Smooth muscle cell (in vitro differentiated cells): Measurements from ENCODE around the gene PRKAG2. TPM values are rescaled to one million over a fixed set of nuclear protein-coding genes. Genes with fewer than 3 reads are reported as not detected.

Source experiments
- DNase-seq: peaks from one replicate; lab custom pipeline; 2025; ENCODE audit not compliant: unreplicated experiment; lab: John Stamatoyannopoulos, UW
- H2AFZ ChIP-seq: fragments of 200-600 bp; sonication (generic); 2 replicates; pipeline ENCODE4 v1.6.0; 2016; ENCODE audit warnings: antibody characterized with exemption, low read depth, mild to moderate bottlenecking
- H3F3A ChIP-seq: fragments of 200-600 bp; sonication (generic); 2 replicates; pipeline ENCODE4 v1.6.0; 2017; ENCODE audit warnings: antibody characterized with exemption, low read depth
- H3K27ac ChIP-seq: fragments of 200-600 bp; sonication (generic); 2 replicates; pipeline ENCODE4 v1.5.1; 2016; ENCODE audit warnings: low read depth, mild to moderate bottlenecking
- H3K27me3 ChIP-seq: fragments of 200-600 bp; sonication (generic); 2 replicates; pipeline ENCODE4 v1.6.1; 2016; ENCODE audit warnings: low read depth, mild to moderate bottlenecking
- H3K36me3 ChIP-seq: fragments of 200-600 bp; sonication (generic); 2 replicates; pipeline ENCODE4 v1.5.1; 2016; ENCODE audit warnings: low read depth
- H3K4me1 ChIP-seq: fragments of 200-600 bp; sonication (generic); 2 replicates; pipeline ENCODE4 v1.5.1; 2016; ENCODE audit warnings: low read depth
- H3K4me2 ChIP-seq: fragments of 200-600 bp; sonication (generic); 2 replicates; pipeline ENCODE4 v1.6.0; 2016; ENCODE audit warnings: mild to moderate bottlenecking
- H3K4me3 ChIP-seq: fragments of 200-600 bp; sonication (generic); 2 replicates; pipeline ENCODE4 v1.5.1; 2016; ENCODE audit warnings: mild to moderate bottlenecking
- H3K79me2 ChIP-seq: fragments of 200-600 bp; sonication (generic); 2 replicates; pipeline ENCODE4 v1.6.0; 2016; ENCODE audit warnings: low read depth, mild to moderate bottlenecking
- H3K9ac ChIP-seq: fragments of 200-600 bp; sonication (generic); 2 replicates; pipeline ENCODE4 v1.6.0; 2016; ENCODE audit warnings: low read depth
- H3K9me3 ChIP-seq: fragments of 200-600 bp; sonication (generic); replicated peaks from 2 replicates; pipeline ENCODE4 v1.5.1; 2016; ENCODE audit warnings: low read depth
- H4K20me1 ChIP-seq: fragments of 200-600 bp; sonication (generic); 2 replicates; pipeline ENCODE4 v1.6.0; 2016; ENCODE audit warnings: low read depth
- WGBS: methylation state at CpG from one replicate; pipeline ENCODE4 v1.1.7; 2016; ENCODE audit warnings: low lambda C conversion rate; 5-methylcytosine and 5-hydroxymethylcytosine counted together
- polyA plus RNA-seq: library from polyadenylated mRNA; unstranded; fragments of >200 nt; fragmentation: Nextera tagmentation; extraction: Ambion mirVana; gene quantifications from 2 replicates; pipeline ENCODE4 v1.2.1, GENCODE V29; 2016
- total RNA-seq: library from RNA; depleted of rRNA; stranded (reverse); fragments of >200 nt; gene quantifications from 2 replicates; pipeline ENCODE4 v1.2.3, GENCODE V29; 2014
- TF ChIP-seq, protein P1 (sequence below): fragments of 200-600 bp; sonication (generic); IDR thresholded peaks from 2 replicates; pipeline ENCODE4 v1.5.1; 2017; ENCODE audit warnings: borderline replicate concordance, mild to moderate bottlenecking, antibody characterized with exemption; ENCODE audit not compliant: insufficient read depth, poor library complexity, severe bottlenecking

PRKAG2 gene
- total and polyA plus RNA-seq, 2 experiments from 2014 or later, result 3.5 to 3.9 TPM

DNA sequence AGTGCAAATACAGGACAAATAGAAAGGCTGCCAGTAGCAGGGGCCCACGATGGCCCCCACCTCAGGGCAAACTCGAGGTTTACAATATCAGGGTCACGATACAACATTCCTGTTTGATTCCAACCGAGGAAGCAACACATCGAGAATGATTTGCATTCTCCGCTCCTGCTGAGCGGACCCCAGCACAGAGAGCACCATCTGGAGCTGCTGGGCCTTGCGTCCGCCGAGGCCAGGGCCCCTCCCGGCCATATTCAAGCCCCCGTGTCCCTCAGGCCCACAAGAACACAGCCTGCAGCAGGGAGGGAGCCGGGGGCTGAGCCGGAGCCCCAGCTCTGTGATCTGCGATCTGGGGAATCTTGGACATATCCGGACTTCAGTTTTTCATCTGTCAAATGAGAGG, 84.3 kb downstream of the PRKAG2 start:
- Histone ChIP-seq H3K79me2 (no peaks in the 10 kb centered on the region), H2AFZ (no peak overlapping the region), H3K27ac (no peak overlapping the region), H3F3A (no peaks in the 10 kb centered on the region), H3K4me3 (no peak overlapping the region), H3K36me3 (no peaks in the 10 kb centered on the region), H3K27me3 (no peaks in the 10 kb centered on the region), H3K4me1 (no peaks in the 10 kb centered on the region), H3K9ac (no peak overlapping the region), H3K9me3 (no peaks in the 10 kb centered on the region), H4K20me1 (no peaks in the 10 kb centered on the region), H3K4me2 (no peak overlapping the region)
- 85% methylated on average over 16 of the region's 16 CpGs for WGBS
- DNase-seq, result no peak
- TF ChIP-seq, protein P1, sequence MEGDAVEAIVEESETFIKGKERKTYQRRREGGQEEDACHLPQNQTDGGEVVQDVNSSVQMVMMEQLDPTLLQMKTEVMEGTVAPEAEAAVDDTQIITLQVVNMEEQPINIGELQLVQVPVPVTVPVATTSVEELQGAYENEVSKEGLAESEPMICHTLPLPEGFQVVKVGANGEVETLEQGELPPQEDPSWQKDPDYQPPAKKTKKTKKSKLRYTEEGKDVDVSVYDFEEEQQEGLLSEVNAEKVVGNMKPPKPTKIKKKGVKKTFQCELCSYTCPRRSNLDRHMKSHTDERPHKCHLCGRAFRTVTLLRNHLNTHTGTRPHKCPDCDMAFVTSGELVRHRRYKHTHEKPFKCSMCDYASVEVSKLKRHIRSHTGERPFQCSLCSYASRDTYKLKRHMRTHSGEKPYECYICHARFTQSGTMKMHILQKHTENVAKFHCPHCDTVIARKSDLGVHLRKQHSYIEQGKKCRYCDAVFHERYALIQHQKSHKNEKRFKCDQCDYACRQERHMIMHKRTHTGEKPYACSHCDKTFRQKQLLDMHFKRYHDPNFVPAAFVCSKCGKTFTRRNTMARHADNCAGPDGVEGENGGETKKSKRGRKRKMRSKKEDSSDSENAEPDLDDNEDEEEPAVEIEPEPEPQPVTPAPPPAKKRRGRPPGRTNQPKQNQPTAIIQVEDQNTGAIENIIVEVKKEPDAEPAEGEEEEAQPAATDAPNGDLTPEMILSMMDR, result no peak

DNA sequence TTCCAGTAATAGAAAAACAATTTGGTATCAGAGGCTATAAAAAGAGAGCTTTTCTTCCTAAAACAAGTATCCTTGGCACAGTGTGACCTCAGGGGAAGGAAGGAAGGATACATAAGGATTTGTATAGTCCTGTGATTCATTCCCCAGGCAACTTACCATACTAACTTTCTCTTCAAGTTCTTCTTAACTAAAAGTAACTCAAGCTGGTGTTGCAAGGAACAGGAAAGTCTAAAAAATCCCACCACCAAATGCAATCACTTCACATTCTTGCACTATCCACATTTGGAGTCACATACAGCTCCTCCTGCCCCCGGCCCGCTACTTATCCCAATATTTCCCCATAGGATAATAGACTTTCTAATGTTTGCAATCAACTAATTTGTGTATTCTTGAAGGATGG, 84.8 kb downstream of the PRKAG2 start:
- no peaks in the 10 kb centered on the region for H3F3A ChIP-seq
- no peak overlapping the region for H3K27ac ChIP-seq
- no peaks in the 10 kb centered on the region for H3K9me3 ChIP-seq
- H3K4me3 ChIP-seq, result no peak overlapping the region
- no peak overlapping the region for H2AFZ ChIP-seq
- H3K4me1 ChIP-seq, result no peaks in the 10 kb centered on the region
- DNase-seq, result no peak
- H3K79me2 ChIP-seq, result no peaks in the 10 kb centered on the region
- H4K20me1 ChIP-seq, result no peaks in the 10 kb centered on the region
- no peaks in the 10 kb centered on the region for H3K36me3 ChIP-seq
- TF ChIP-seq, protein P1, result no peak
- H3K4me2 ChIP-seq, result no peak overlapping the region
- H3K27me3 ChIP-seq, result no peaks in the 10 kb centered on the region
- H3K9ac ChIP-seq, result no peak overlapping the region
- WGBS, result 92% methylated on average over 2 of the region's 2 CpGs

DNA sequence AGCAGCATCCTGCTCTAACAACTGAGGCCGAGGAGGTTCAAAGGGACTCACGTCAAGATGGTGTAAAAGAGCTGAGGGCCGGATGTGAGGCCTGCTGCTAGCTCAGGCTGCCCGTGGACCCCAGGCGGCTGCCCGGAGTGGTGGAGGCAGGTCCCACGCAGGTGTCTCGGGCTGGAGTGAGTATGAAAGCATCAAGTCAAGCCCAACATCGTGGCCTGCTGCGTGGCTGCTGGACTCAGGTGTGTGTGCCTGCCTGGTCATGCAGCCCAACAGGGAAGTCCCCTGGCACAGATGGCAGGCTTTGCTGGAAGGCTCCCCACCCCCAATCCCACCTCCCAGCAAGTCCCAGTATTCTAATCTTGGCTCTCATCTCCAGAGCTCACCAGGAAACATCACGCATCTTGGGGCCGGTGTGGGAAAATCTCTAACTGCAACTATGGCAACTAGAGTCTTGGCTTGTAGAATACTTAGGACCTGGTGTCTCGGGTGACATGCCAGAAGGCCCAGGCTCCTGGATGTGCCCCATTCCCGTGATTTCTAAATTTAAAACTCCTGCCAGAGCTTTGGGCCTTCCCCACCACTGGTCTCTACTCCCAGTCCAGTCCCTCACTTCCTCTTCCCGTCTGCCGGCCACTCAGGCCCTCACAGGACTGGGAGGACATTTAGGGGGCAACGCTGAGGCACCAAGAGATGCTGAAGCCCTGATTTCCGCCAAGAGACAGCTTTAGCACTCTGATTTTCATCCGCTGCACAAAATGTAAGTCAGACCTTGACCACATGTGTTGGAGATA, 85.9 kb downstream of the PRKAG2 start:
- H2AFZ ChIP-seq, result no peak overlapping the region
- no peaks in the 10 kb centered on the region for H3K9me3 ChIP-seq
- H3K27ac ChIP-seq, result no peak overlapping the region
- H3F3A ChIP-seq, result no peaks in the 10 kb centered on the region
- no peaks in the 10 kb centered on the region for H4K20me1 ChIP-seq
- H3K4me1 ChIP-seq, result no peaks in the 10 kb centered on the region
- H3K36me3 ChIP-seq, result no peaks in the 10 kb centered on the region
- no peak overlapping the region for H3K4me3 ChIP-seq
- 92% methylated on average over 19 of the region's 19 CpGs for WGBS
- H3K27me3 ChIP-seq, result no peaks in the 10 kb centered on the region
- H3K9ac ChIP-seq, result no peak overlapping the region
- H3K4me2 ChIP-seq, result no peak overlapping the region
- no peaks in the 10 kb centered on the region for H3K79me2 ChIP-seq
- no peak for DNase-seq
- TF ChIP-seq, protein P1, result no peak
